GM12891 (cell line): ENCODE measurements around the gene HBE1.

Source experiments
- PAX5 ChIP-seq: IDR thresholded peaks from 2 replicates; pipeline ENCODE4 v1.6.1; 2011; ENCODE audit warnings: low read length, moderate library complexity, mild to moderate bottlenecking; ENCODE audit not compliant: insufficient read depth, severe bottlenecking
- POLR2A ChIP-seq: IDR thresholded peaks from 2 replicates; pipeline ENCODE4 v1.6.1; 2011; ENCODE audit warnings: low read depth, low read length, control low read depth
- POLR2AphosphoS5 ChIP-seq: IDR thresholded peaks from 2 replicates; pipeline ENCODE4 v1.6.1; 2011; ENCODE audit warnings: low read depth, low read length, control low read depth
- POU2F2 ChIP-seq: IDR thresholded peaks from 2 replicates; pipeline ENCODE4 v1.6.1; 2011; ENCODE audit warnings: low read depth, mild to moderate bottlenecking, control low read depth, low read length, moderate library complexity
- SPI1 ChIP-seq: IDR thresholded peaks from 2 replicates; pipeline ENCODE4 v1.6.1; 2011; ENCODE audit warnings: low read depth, low read length, control low read depth
- TAF1 ChIP-seq: IDR thresholded peaks from 2 replicates; pipeline ENCODE4 v1.6.1; 2011; ENCODE audit warnings: low read depth, low read length, control low read depth

- TF ChIP-seq POLR2A (no peak), POLR2AphosphoS5 (no peak), PAX5 (no peak), TAF1 (no peak), SPI1 (no peak), POU2F2 (no peak)
Observed at GRCh38 chr11:5232821-5233220, 36.9 kb downstream of the HBE1 start.
